ENCODE results near the gene TIAM1.

TIAM1 gene

GRCh38 chr21:31103163-31103562 lies 240.9 kb downstream of the TIAM1 start:
- no peak for TF ChIP-seq CTCF (IDR thresholded peaks at IDR 0.05; ENCODE audit: poor library complexity, severe bottlenecking)
- H3K9me3 ChIP-seq (ENCODE audit: severe bottlenecking), result no peaks in the 10 kb centered on the region
- DNase-seq (ENCODE audit: low spot score) (no peak), ATAC-seq (ENCODE audit: low read depth) (no peak)
- H3K4me3 ChIP-seq (ENCODE audit: severe bottlenecking), result no peak overlapping the region
- H3K36me3 ChIP-seq (ENCODE audit: low read depth), result no peaks in the 10 kb centered on the region
- no peak overlapping the region for H3K27ac ChIP-seq (ENCODE audit: poor library complexity, severe bottlenecking)
- H3K4me1 ChIP-seq (ENCODE audit: insufficient read depth, poor library complexity, severe bottlenecking), result no peaks in the 10 kb centered on the region
- H3K27me3 ChIP-seq (ENCODE audit: insufficient read depth, poor library complexity, severe bottlenecking), result no peaks in the 10 kb centered on the region

DNA sequence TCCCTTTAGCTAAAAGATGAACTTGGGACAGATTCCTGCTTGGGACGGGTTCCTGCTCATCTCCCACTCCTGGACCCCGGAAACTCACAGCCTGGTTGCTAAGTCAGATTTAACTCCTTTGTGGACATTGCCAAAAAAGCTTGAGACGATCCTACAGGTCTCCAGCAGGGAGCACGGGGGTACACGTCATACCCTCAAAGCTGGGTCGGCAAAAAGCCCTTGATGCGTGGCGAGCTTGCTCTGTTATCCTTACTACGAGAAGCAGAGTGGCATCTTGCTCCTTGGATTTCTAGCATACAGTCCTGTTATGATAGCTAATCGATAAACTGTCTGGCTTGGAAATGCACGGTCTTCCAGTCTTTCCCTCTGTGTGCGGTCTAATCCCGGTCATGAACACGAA lies 244.9 kb downstream of the TIAM1 start:
- ATAC-seq (ENCODE audit: low read depth) (no peak), DNase-seq (ENCODE audit: low spot score) (no peak)
- no peak for TF ChIP-seq CTCF (IDR thresholded peaks at IDR 0.05; ENCODE audit: poor library complexity, severe bottlenecking)
- no peak overlapping the region for H3K4me3 ChIP-seq (ENCODE audit: severe bottlenecking)
- no peaks in the 10 kb centered on the region for H3K4me1 ChIP-seq (ENCODE audit: insufficient read depth, poor library complexity, severe bottlenecking)
- no peaks in the 10 kb centered on the region for H3K36me3 ChIP-seq (ENCODE audit: low read depth)
- no peaks in the 10 kb centered on the region for H3K9me3 ChIP-seq (ENCODE audit: severe bottlenecking)
- H3K27me3 ChIP-seq (ENCODE audit: insufficient read depth, poor library complexity, severe bottlenecking), result no peaks in the 10 kb centered on the region
- H3K27ac ChIP-seq (ENCODE audit: poor library complexity, severe bottlenecking), result no peak overlapping the region

GRCh38 chr21:31098576-31099005 lies 245.5 kb downstream of the TIAM1 start:
- no peaks in the 10 kb centered on the region for H3K27me3 ChIP-seq (ENCODE audit: insufficient read depth, poor library complexity, severe bottlenecking)
- H3K27ac ChIP-seq (ENCODE audit: poor library complexity, severe bottlenecking), result no peak overlapping the region
- DNase-seq (ENCODE audit: low spot score) (no peak), ATAC-seq (ENCODE audit: low read depth) (peak; percentile 74)
- TF ChIP-seq CTCF (IDR thresholded peaks at IDR 0.05; ENCODE audit: poor library complexity, severe bottlenecking), result peak; percentile 91
- no peaks in the 10 kb centered on the region for H3K4me1 ChIP-seq (ENCODE audit: insufficient read depth, poor library complexity, severe bottlenecking)
- no peak overlapping the region for H3K4me3 ChIP-seq (ENCODE audit: severe bottlenecking)
- H3K9me3 ChIP-seq (ENCODE audit: severe bottlenecking), result no peaks in the 10 kb centered on the region
- H3K36me3 ChIP-seq (ENCODE audit: low read depth), result no peaks in the 10 kb centered on the region

DNA sequence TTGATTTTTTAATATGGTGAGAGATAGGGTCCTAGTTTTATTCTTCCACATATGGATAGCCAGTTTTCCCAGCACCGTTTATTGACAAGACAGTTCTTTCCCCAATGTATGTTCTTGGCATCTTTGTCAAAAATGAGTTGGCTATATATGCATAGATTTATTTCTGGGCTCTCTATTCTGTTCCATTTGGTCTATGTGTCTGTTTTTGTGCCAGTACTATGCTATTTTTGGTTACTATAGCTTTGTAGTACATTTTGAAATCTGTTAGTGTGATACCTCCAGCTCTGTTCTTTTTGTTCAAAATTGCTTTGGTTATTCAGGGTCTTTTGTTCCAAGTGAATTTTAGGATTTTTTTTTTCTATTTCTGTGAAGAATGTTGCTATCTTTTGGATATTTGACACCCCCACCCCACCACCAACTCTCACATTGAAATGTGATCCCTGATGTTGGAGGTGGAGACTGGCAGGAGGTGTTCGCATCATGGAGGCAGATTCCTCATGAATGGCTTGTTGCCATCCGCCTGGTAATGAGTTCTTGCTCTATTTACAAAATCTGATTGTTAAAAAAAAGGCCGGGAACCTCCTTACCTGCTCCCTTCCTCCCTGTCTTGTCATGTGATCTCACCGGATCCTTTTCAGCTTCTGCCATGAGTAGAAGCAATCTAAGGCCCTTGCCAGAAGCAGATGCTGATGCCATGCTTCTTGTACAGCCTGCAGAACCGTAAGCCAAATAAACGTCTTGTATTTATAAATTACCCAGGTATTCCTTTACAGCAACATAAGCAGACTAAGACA lies 251.0 kb downstream of the TIAM1 start:
- H3K4me1 ChIP-seq (ENCODE audit: insufficient read depth, poor library complexity, severe bottlenecking), result no peaks in the 10 kb centered on the region
- no peak overlapping the region for H3K4me3 ChIP-seq (ENCODE audit: severe bottlenecking)
- no peaks in the 10 kb centered on the region for H3K27me3 ChIP-seq (ENCODE audit: insufficient read depth, poor library complexity, severe bottlenecking)
- no peaks in the 10 kb centered on the region for H3K36me3 ChIP-seq (ENCODE audit: low read depth)
- ATAC-seq (ENCODE audit: low read depth) (no peak), DNase-seq (ENCODE audit: low spot score) (no peak)
- H3K27ac ChIP-seq (ENCODE audit: poor library complexity, severe bottlenecking), result no peak overlapping the region
- no peaks in the 10 kb centered on the region for H3K9me3 ChIP-seq (ENCODE audit: severe bottlenecking)
- no peak for TF ChIP-seq CTCF (IDR thresholded peaks at IDR 0.05; ENCODE audit: poor library complexity, severe bottlenecking)

DNA sequence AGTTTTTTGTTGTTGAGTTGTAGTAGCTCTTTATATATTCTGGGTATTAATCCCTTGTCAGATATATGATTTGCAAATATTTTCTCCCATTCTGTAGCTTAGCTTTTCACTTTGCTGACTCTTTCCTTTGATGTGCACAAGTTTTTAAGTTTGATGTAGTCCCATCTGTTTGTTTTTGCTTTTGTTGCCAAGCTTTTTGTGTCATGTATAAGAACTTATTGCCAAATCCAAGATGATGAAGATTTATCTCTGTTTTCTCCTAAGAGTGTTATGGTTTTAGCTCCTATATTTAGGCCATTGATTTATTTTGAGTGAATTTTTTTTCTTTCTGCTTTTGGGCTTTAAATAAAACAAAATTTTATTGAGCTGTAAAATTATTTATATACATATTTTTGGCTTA lies 253.7 kb downstream of the TIAM1 start:
- Histone ChIP-seq H3K4me3 (ENCODE audit: severe bottlenecking) (no peak overlapping the region), H3K27ac (ENCODE audit: poor library complexity, severe bottlenecking) (no peak overlapping the region), H3K4me1 (ENCODE audit: insufficient read depth, poor library complexity, severe bottlenecking) (no peaks in the 10 kb centered on the region), H3K36me3 (ENCODE audit: low read depth) (no peaks in the 10 kb centered on the region), H3K27me3 (ENCODE audit: insufficient read depth, poor library complexity, severe bottlenecking) (no peaks in the 10 kb centered on the region), H3K9me3 (ENCODE audit: severe bottlenecking) (no peaks in the 10 kb centered on the region)
- TF ChIP-seq CTCF (IDR thresholded peaks at IDR 0.05; ENCODE audit: poor library complexity, severe bottlenecking), result no peak
- ATAC-seq (ENCODE audit: low read depth), result no peak
- no peak for DNase-seq (ENCODE audit: low spot score)

Data from RWPE2 (cell line).